ENCODE measurements around the gene PCBP3. TPM values are rescaled to one million over a fixed set of nuclear protein-coding genes. Genes with fewer than 3 reads are reported as not detected.
"Not testable (repeated sequence)": the region's sequence is repeated elsewhere in the genome, so short reads cannot be mapped to it uniquely, and the experiment has no call there.

The PCBP3 gene
- polyA plus RNA-seq, 3 donors, result 1.7 to 9.5 (median 2.2) TPM

- 71 to 78% (median 75%) methylated on average over 13 of the region's 13 CpGs for WGBS, 3 donors
- H3K27ac ChIP-seq (ENCODE audit: low read depth, low read length), result no peak overlapping the region
Measured at GRCh38 chr21:45836268-45836655, 192.7 kb downstream of the PCBP3 start.

- H3K27ac ChIP-seq (ENCODE audit: low read depth, low read length), result no peak overlapping the region
- WGBS, 3 donors, result 72 to 87% (median 86%) methylated on average over 24 of the region's 24 CpGs
Measured at GRCh38 chr21:45836694-45837670, 193.5 kb downstream of the PCBP3 start.

- 70 to 84% (median 78%) methylated on average over 4 of the region's 4 CpGs for WGBS, 3 donors
- no peak overlapping the region for H3K27ac ChIP-seq (ENCODE audit: low read depth, low read length)
Measured at GRCh38 chr21:45837936-45838335, 194.4 kb downstream of the PCBP3 start.

- no peak overlapping the region for H3K27ac ChIP-seq (ENCODE audit: low read depth, low read length)
- 92 to 95% (median 94%) methylated on average over 1 of the region's 1 CpG for WGBS, 3 donors
Measured at GRCh38 chr21:45838634-45839033, 195.1 kb downstream of the PCBP3 start.

GRCh38 chr21:45839274-45839673 is 195.7 kb downstream of the PCBP3 start:
- WGBS, 3 donors, result 78 to 93% (median 92%) methylated on average over 3 of the region's 3 CpGs
- H3K27ac ChIP-seq (ENCODE audit: low read depth, low read length), result no peak overlapping the region

GRCh38 chr21:45841033-45841432 is 197.5 kb downstream of the PCBP3 start:
- no peak overlapping the region for H3K27ac ChIP-seq (ENCODE audit: low read depth, low read length)
- 92 to 98% (median 96%) methylated on average over 8 of the region's 8 CpGs for WGBS, 3 donors

GRCh38 chr21:45843426-45843825 is 199.9 kb downstream of the PCBP3 start:
- WGBS, 3 donors, result 71 to 76% (median 72%) methylated on average over 2 of the region's 2 CpGs
- no peak overlapping the region for H3K27ac ChIP-seq (ENCODE audit: low read depth, low read length)

- WGBS, 3 donors, result 78 to 91% (median 88%) methylated on average over 8 of the region's 8 CpGs
- no peak overlapping the region for H3K27ac ChIP-seq (ENCODE audit: low read depth, low read length)
Measured at GRCh38 chr21:45844181-45844580, 200.7 kb downstream of the PCBP3 start.

GRCh38 chr21:45845063-45845769 is 201.7 kb downstream of the PCBP3 start:
- H3K27ac ChIP-seq (ENCODE audit: low read depth, low read length), result no peak overlapping the region
- 80 to 89% (median 88%) methylated on average over 12 of the region's 12 CpGs for WGBS, 3 donors

- H3K27ac ChIP-seq (ENCODE audit: low read depth, low read length), result no peak overlapping the region
- WGBS, 3 donors, result 51 to 63% (median 55%) methylated on average over 3 of the region's 3 CpGs
Measured at GRCh38 chr21:45845770-45846090, 202.2 kb downstream of the PCBP3 start.

- 72 to 86% (median 74%) methylated on average over 8 of the region's 8 CpGs for WGBS, 3 donors
- no peak overlapping the region for H3K27ac ChIP-seq (ENCODE audit: low read depth, low read length)
Measured at GRCh38 chr21:45846373-45847160, 203.0 kb downstream of the PCBP3 start.

GRCh38 chr21:45847870-45848269 is 204.3 kb downstream of the PCBP3 start:
- WGBS, 3 donors, result 78 to 93% (median 88%) methylated on average over 10 of the region's 10 CpGs
- no peak overlapping the region for H3K27ac ChIP-seq (ENCODE audit: low read depth, low read length)

GRCh38 chr21:45848331-45848730 is 204.8 kb downstream of the PCBP3 start:
- no peak overlapping the region for H3K27ac ChIP-seq (ENCODE audit: low read depth, low read length)
- 82 to 100% (median 91%) methylated on average over 2 of the region's 2 CpGs for WGBS, 3 donors

- WGBS, 3 donors, result 52 to 84% (median 75%) methylated on average over 2 of the region's 2 CpGs
- no peak overlapping the region for H3K27ac ChIP-seq (ENCODE audit: low read depth, low read length)
Measured at GRCh38 chr21:45848805-45849204, 205.3 kb downstream of the PCBP3 start.

GRCh38 chr21:45849651-45850050 is 206.1 kb downstream of the PCBP3 start:
- 68 to 86% (median 85%) methylated on average over 10 of the region's 10 CpGs for WGBS, 3 donors
- H3K27ac ChIP-seq (ENCODE audit: low read depth, low read length), result no peak overlapping the region

- H3K27ac ChIP-seq (ENCODE audit: low read depth, low read length), result no peak overlapping the region
- WGBS, 3 donors, result 61 to 87% (median 83%) methylated on average over 4 of the region's 4 CpGs
Measured at GRCh38 chr21:45850181-45850580, 206.7 kb downstream of the PCBP3 start.

GRCh38 chr21:45852386-45852785 is 208.9 kb downstream of the PCBP3 start:
- not testable (repeated sequence) for H3K27ac ChIP-seq (ENCODE audit: low read depth, low read length)
- 61 to 77% (median 74%) methylated on average over 5 of the region's 5 CpGs for WGBS, 3 donors

GRCh38 chr21:45852886-45853400 is 209.4 kb downstream of the PCBP3 start:
- H3K27ac ChIP-seq (ENCODE audit: low read depth, low read length), result no peak overlapping the region
- 74 to 91% (median 90%) methylated on average over 12 of the region's 12 CpGs for WGBS, 3 donors

Data from adipose tissue (tissue), 3 donors.